Hepatocyte (in vitro differentiated cells): ENCODE data around the gene GLB1L2. TPM values are rescaled to one million over a fixed set of nuclear protein-coding genes. Genes with fewer than 3 reads are reported as not detected.

Experiments
- DNase-seq: peaks from one replicate; pipeline ENCODE4 v3.0.0-alpha.2; 2016; ENCODE audit warnings: low spot score
- H2AFZ ChIP-seq: fragments of 200-600 bp; sonication (generic); 2 replicates; pipeline ENCODE4 v1.6.0; 2016; ENCODE audit warnings: antibody characterized with exemption, mild to moderate bottlenecking
- H3K27ac ChIP-seq: fragments of 200-600 bp; sonication (generic); 2 replicates; pipeline ENCODE4 v1.5.1; 2016; ENCODE audit warnings: mild to moderate bottlenecking
- H3K27me3 ChIP-seq: fragments of 200-600 bp; sonication (generic); 2 replicates; pipeline ENCODE4 v1.6.1; 2016
- H3K36me3 ChIP-seq: fragments of 200-600 bp; sonication (generic); replicated peaks from 2 replicates; pipeline ENCODE4 v1.5.1; 2016; ENCODE audit warnings: low read depth; ENCODE audit not compliant: insufficient read depth
- H3K4me1 ChIP-seq: fragments of 200-600 bp; sonication (generic); 2 replicates; pipeline ENCODE4 v1.5.1; 2016; ENCODE audit warnings: mild to moderate bottlenecking, moderate library complexity; ENCODE audit not compliant: insufficient read depth
- H3K4me2 ChIP-seq: fragments of 200-600 bp; sonication (generic); 2 replicates; pipeline ENCODE4 v1.6.0; 2016
- H3K4me3 ChIP-seq: fragments of 200-600 bp; sonication (generic); 2 replicates; pipeline ENCODE4 v1.5.1; 2016; ENCODE audit warnings: mild to moderate bottlenecking
- H3K79me2 ChIP-seq: fragments of 200-600 bp; sonication (generic); 2 replicates; pipeline ENCODE4 v1.6.0; 2017; ENCODE audit warnings: mild to moderate bottlenecking
- H3K9me2 ChIP-seq: fragments of 200-600 bp; sonication (generic); replicated peaks from 2 replicates; pipeline ENCODE4 v1.6.0; 2017; ENCODE audit warnings: mild to moderate bottlenecking; ENCODE audit not compliant: insufficient read depth
- H3K9me3 ChIP-seq: fragments of 200-600 bp; sonication (generic); 2 replicates; pipeline ENCODE4 v1.5.1; 2016; ENCODE audit warnings: low read depth, mild to moderate bottlenecking
- H4K20me1 ChIP-seq: fragments of 200-600 bp; sonication (generic); 2 replicates; pipeline ENCODE4 v1.6.0; 2016; ENCODE audit warnings: mild to moderate bottlenecking; ENCODE audit not compliant: insufficient read depth, poor library complexity, severe bottlenecking
- EZH2 ChIP-seq: fragments of 200-600 bp; sonication (generic); IDR thresholded peaks from 2 replicates; pipeline ENCODE4 v1.6.1; 2016; ENCODE audit warnings: antibody characterized with exemption, mild to moderate bottlenecking, borderline replicate concordance
- EZH2phosphoT487 ChIP-seq: fragments of 200-600 bp; sonication (generic); IDR thresholded peaks from one replicate; pipeline ENCODE4 v1.6.1; 2018; ENCODE audit warnings: antibody characterized with exemption, mild to moderate bottlenecking, low read depth, moderate library complexity; ENCODE audit not compliant: unreplicated experiment, severe bottlenecking
- WGBS: methylation state at CpG from one replicate; pipeline ENCODE4 v1.1.6; 2016; ENCODE audit warnings: low lambda C conversion rate; ENCODE audit errors: missing lambda C conversion rate; 5-methylcytosine and 5-hydroxymethylcytosine counted together
- polyA plus RNA-seq: library from polyadenylated mRNA; unstranded; fragments of >200 nt; fragmentation: Nextera tagmentation; extraction: Ambion mirVana; gene quantifications from 2 replicates; pipeline ENCODE4 v1.2.1, GENCODE V29; 2016
- total RNA-seq: library from RNA; depleted of rRNA; stranded (reverse); fragments of >200 nt; gene quantifications from 2 replicates; pipeline ENCODE4 v1.2.3, GENCODE V29; 2014
- TF ChIP-seq, protein P1 (sequence below): fragments of 200-600 bp; sonication (generic); IDR thresholded peaks from 2 replicates; pipeline ENCODE4 v1.5.1; 2016; ENCODE audit warnings: antibody characterized with exemption, mild to moderate bottlenecking; ENCODE audit not compliant: poor library complexity

GLB1L2 gene
- total and polyA plus RNA-seq, 2 experiments from 2014 or later: 3.3 to 3.7 TPM

DNA sequence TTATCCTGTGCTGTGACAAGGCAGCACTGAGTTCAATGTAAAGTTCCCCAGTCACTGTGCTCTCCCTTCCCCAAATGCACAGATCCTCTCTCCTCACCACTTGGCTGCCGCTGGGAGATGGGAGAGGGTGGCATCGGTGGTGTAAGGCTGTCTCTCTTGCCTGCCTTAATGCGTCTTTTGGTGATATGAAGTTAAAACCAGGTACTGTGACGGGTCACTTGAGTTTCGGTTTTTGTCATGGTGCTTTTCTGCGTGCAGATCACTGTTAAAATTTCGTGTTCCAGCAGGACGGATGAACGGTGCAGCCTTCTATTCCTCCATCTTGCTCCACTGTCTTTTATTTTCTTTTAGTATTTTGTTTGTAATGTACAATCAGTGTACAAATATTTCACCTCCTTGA is 18.6 kb downstream of the GLB1L2 start:
- Histone ChIP-seq H3K4me1 (no peaks in the 10 kb centered on the region), H3K79me2 (no peaks in the 10 kb centered on the region), H3K27ac (no peak overlapping the region), H3K27me3 (no peaks in the 10 kb centered on the region), H2AFZ (no peak overlapping the region), H3K36me3 (no peaks in the 10 kb centered on the region), H3K9me2 (no peaks in the 10 kb centered on the region), H4K20me1 (no peaks in the 10 kb centered on the region), H3K9me3 (no peaks in the 10 kb centered on the region), H3K4me2 (no peak overlapping the region), H3K4me3 (no peak overlapping the region)
- TF ChIP-seq, protein P1, sequence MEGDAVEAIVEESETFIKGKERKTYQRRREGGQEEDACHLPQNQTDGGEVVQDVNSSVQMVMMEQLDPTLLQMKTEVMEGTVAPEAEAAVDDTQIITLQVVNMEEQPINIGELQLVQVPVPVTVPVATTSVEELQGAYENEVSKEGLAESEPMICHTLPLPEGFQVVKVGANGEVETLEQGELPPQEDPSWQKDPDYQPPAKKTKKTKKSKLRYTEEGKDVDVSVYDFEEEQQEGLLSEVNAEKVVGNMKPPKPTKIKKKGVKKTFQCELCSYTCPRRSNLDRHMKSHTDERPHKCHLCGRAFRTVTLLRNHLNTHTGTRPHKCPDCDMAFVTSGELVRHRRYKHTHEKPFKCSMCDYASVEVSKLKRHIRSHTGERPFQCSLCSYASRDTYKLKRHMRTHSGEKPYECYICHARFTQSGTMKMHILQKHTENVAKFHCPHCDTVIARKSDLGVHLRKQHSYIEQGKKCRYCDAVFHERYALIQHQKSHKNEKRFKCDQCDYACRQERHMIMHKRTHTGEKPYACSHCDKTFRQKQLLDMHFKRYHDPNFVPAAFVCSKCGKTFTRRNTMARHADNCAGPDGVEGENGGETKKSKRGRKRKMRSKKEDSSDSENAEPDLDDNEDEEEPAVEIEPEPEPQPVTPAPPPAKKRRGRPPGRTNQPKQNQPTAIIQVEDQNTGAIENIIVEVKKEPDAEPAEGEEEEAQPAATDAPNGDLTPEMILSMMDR: no peak
- no peak for TF ChIP-seq EZH2
- TF ChIP-seq EZH2phosphoT487: no peak
- no peak for DNase-seq
- WGBS: 96% methylated on average over 9 of the region's 9 CpGs

DNA sequence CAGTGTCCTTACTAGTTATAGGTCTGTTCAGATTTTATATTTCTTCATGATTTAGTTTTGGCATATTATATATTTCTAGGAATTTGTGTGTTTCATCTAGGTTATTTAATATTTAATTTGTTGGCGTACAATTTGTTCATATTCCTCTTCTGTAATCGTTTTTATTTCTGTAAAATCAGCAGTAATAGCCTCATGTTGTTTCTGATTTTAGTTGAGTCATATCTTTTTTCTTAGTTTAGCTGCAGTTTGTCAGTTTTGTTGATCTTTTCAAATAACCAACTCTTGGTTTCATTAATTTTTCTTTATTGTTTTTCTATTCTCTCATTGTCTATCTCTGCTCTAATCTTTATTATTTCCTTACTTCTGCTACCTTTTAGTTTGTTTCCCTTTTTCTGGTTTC is 20.3 kb downstream of the GLB1L2 start:
- Histone ChIP-seq H3K9me3 (no peaks in the 10 kb centered on the region), H3K4me1 (no peaks in the 10 kb centered on the region), H3K27me3 (no peaks in the 10 kb centered on the region), H3K4me2 (no peak overlapping the region), H3K79me2 (no peaks in the 10 kb centered on the region), H3K4me3 (no peak overlapping the region), H3K27ac (no peak overlapping the region), H3K9me2 (no peaks in the 10 kb centered on the region), H3K36me3 (no peaks in the 10 kb centered on the region), H2AFZ (no peak overlapping the region), H4K20me1 (no peaks in the 10 kb centered on the region)
- WGBS: 93% methylated on average over 2 of the region's 2 CpGs
- DNase-seq: no peak
- TF ChIP-seq EZH2phosphoT487 (no peak), EZH2 (no peak)
- TF ChIP-seq, protein P1: no peak

DNA sequence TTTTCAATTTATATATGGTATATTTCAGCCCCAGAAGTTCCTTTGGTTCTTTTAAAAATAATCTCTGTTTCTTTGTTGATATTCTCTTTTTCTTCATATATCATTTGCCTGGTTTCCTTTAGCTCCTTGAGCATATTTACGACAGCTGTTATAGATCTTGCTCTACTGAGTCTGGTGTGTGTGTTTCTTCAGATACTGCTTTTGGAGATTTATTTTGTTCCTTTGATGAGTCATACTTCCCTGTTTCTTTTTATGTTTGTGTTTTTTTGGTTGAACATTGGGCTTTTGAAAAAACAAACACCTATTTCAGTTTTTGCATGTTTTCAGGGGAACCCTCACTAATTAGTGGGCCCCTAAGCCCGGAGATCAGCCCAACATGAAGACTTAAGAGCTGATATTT is 23.3 kb downstream of the GLB1L2 start:
- Histone ChIP-seq H3K4me2 (peak overlapping the region; percentile 30), H3K9me3 (no peaks in the 10 kb centered on the region), H3K36me3 (no peaks in the 10 kb centered on the region), H3K79me2 (no peaks in the 10 kb centered on the region), H3K4me3 (no peak overlapping the region), H4K20me1 (no peaks in the 10 kb centered on the region), H3K9me2 (no peaks in the 10 kb centered on the region), H3K27ac (peak overlapping the region; percentile 11), H3K4me1 (no peaks in the 10 kb centered on the region), H2AFZ (no peak overlapping the region), H3K27me3 (no peaks in the 10 kb centered on the region)
- no peak for DNase-seq
- TF ChIP-seq EZH2 (no peak), EZH2phosphoT487 (no peak)
- TF ChIP-seq, protein P1: no peak
- WGBS: 77% methylated on average over 2 of the region's 2 CpGs

DNA sequence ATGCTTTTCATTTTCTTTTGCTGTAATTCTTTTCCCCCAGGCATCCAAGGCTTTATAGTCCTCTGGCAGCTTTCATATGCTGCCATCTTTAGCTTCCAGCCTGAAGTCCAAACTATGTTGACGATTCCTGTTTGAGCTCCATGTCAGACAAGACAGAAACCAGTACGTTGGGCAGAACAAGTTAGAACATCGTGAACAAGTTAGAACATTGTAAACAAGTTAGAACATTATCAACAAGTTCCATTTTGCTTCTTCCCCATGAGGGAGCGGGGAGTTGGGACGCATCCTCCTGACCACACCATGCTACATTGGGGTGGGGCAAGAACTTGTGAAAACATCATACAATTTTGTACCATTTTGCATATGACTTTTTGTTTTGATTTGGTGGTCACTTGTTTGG is 23.9 kb downstream of the GLB1L2 start:
- Histone ChIP-seq H3K27me3 (no peaks in the 10 kb centered on the region), H4K20me1 (no peaks in the 10 kb centered on the region), H3K4me1 (no peaks in the 10 kb centered on the region), H3K27ac (peak overlapping the region; percentile 11), H3K9me3 (no peaks in the 10 kb centered on the region), H2AFZ (no peak overlapping the region), H3K79me2 (no peaks in the 10 kb centered on the region), H3K4me3 (no peak overlapping the region), H3K4me2 (peak overlapping the region; percentile 30), H3K36me3 (no peaks in the 10 kb centered on the region), H3K9me2 (no peaks in the 10 kb centered on the region)
- TF ChIP-seq EZH2phosphoT487 (no peak), EZH2 (no peak)
- TF ChIP-seq, protein P1: no peak
- WGBS: 87% methylated on average over 5 of the region's 5 CpGs
- DNase-seq: no peak
